Thoracic aorta (tissue), 2 donors: ENCODE results near the gene KHDRBS1. TPM values are rescaled to one million over a fixed set of nuclear protein-coding genes. Genes with fewer than 3 reads are reported as not detected.

ENCODE experiments used
- ATAC-seq: fragments of 150-250 bp; one replicate; pipeline ENCODE4 v1.8.0; 2017; ENCODE audit warnings: low read depth; ENCODE audit not compliant: insufficient number of reproducible peaks, low FRiP score
- DNase-seq: peaks from one replicate; pipeline ENCODE4 v3.0.0-alpha.2; 2020; ENCODE audit warnings: low spot score
- H3K27ac ChIP-seq, 2 donors: fragments of 200-600 bp; sonication (generic); 1 replicate in 1 of 2; 2 replicates in 1 of 2; pipeline ENCODE4 v1.5.1; 2016; ENCODE audit warnings: mild to moderate bottlenecking in 2 of 2, moderate library complexity in 2 of 2
- H3K27me3 ChIP-seq: fragments of 200-600 bp; sonication (generic); replicated peaks from 2 replicates; pipeline ENCODE4 v1.6.0; 2016; ENCODE audit warnings: mild to moderate bottlenecking; ENCODE audit not compliant: insufficient read depth
- H3K36me3 ChIP-seq: fragments of 200-600 bp; sonication (generic); one replicate; pipeline ENCODE4 v1.5.1; 2016
- H3K4me1 ChIP-seq, 2 donors: fragments of 200-600 bp; sonication (generic); 1 replicate in 1 of 2; 2 replicates in 1 of 2; pipeline versions ENCODE4 v1.5.1 to v1.6.0; 2016; ENCODE audit warnings: low read depth in 2 of 2, mild to moderate bottlenecking in 1 of 2; ENCODE audit not compliant: control insufficient read depth in 1 of 2
- H3K4me3 ChIP-seq: fragments of 200-600 bp; sonication (generic); 2 replicates; pipeline ENCODE4 v1.5.1; 2016; ENCODE audit warnings: mild to moderate bottlenecking
- H3K9me3 ChIP-seq: fragments of 200-600 bp; sonication (generic); 2 replicates; pipeline ENCODE4 v1.5.1; 2016
- total RNA-seq, 2 donors: library from RNA; depleted of rRNA; stranded (reverse); fragments of >200 nt; gene quantifications; one replicate each; pipeline versions ENCODE4 v1.1.0 to v1.2.3, GENCODE V29; 2016
- TF ChIP-seq, protein P1 (sequence below): fragments of 200-600 bp; sonication (generic); IDR thresholded peaks from one replicate; pipeline ENCODE4 v1.5.1; 2019; ENCODE audit warnings: antibody characterized with exemption

The KHDRBS1 gene
- total RNA-seq, 2 donors from 2014 or later, result 45.5 to 82.6 TPM

DNA sequence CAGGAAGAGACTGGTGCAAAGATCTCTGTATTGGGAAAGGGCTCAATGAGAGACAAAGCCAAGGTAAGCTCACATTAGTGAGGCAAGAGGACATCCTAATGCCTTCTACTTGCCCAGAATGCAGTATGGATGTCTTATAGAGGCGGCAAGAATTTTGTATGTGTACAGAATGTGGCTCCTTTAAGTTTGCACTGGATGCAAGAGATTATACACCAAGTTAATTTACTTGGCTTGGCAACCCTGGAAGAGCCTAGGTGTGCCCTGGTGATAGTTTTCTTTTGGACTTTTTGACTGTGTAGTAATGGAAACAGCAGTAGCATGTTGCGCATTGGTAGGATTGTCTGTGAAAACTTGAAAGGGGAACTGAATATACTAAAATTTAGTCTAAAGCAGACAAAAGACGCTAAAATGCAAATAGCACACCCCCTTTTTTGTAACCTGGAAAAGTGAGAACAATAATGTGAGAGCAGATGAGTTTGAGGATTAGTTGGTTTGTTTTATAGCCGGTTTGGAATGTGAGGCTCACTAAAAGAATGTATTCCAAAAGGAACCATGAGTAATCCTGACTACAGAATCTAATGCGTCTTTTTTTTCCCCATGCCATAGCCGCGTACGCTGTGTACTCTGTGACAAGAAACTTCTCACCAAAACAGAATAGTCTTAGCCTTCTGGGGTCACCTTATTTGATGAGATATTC is 18.1 kb downstream of the KHDRBS1 start:
- peaks cover 9 to 41% of the 10 kb centered on the region in 2 donors for H3K4me1 ChIP-seq
- H3K4me3 ChIP-seq, result peak overlapping the region; percentile 19
- peaks cover 23% of the 10 kb centered on the region for H3K36me3 ChIP-seq
- no peaks in the 10 kb centered on the region for H3K27me3 ChIP-seq
- no peak for DNase-seq
- no peak for ATAC-seq
- TF ChIP-seq, protein P1, sequence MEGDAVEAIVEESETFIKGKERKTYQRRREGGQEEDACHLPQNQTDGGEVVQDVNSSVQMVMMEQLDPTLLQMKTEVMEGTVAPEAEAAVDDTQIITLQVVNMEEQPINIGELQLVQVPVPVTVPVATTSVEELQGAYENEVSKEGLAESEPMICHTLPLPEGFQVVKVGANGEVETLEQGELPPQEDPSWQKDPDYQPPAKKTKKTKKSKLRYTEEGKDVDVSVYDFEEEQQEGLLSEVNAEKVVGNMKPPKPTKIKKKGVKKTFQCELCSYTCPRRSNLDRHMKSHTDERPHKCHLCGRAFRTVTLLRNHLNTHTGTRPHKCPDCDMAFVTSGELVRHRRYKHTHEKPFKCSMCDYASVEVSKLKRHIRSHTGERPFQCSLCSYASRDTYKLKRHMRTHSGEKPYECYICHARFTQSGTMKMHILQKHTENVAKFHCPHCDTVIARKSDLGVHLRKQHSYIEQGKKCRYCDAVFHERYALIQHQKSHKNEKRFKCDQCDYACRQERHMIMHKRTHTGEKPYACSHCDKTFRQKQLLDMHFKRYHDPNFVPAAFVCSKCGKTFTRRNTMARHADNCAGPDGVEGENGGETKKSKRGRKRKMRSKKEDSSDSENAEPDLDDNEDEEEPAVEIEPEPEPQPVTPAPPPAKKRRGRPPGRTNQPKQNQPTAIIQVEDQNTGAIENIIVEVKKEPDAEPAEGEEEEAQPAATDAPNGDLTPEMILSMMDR, result no peak
- H3K27ac ChIP-seq, result peak overlapping the region; percentile 13 to 47
- no peaks in the 10 kb centered on the region for H3K9me3 ChIP-seq

DNA sequence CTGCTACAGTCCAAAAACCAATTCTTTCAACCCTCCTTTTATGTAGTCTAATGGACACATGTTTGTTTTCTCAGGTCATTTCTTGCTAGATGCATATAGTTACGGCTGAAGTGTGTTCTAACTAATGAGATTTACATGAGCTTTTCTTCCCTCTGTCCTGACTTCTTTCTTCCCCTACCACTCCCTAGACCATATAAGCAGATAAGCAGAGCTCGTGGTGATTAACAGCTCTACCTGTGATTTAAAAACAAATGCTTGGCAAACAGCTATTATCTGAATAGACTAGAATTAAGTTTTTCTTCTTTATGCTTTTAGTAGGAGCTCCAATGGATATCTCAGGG is 18.6 kb downstream of the KHDRBS1 start:
- H3K4me3 ChIP-seq, result peak overlapping the region; percentile 19
- H3K27me3 ChIP-seq, result no peaks in the 10 kb centered on the region
- H3K9me3 ChIP-seq, result no peaks in the 10 kb centered on the region
- peak overlapping the region in 1 of 2 donors; percentile 47 for H3K27ac ChIP-seq
- peaks cover 9 to 37% of the 10 kb centered on the region in 2 donors for H3K4me1 ChIP-seq
- H3K36me3 ChIP-seq, result peaks cover 28% of the 10 kb centered on the region
- no peak for ATAC-seq
- DNase-seq, result no peak
- TF ChIP-seq, protein P1, result no peak

DNA sequence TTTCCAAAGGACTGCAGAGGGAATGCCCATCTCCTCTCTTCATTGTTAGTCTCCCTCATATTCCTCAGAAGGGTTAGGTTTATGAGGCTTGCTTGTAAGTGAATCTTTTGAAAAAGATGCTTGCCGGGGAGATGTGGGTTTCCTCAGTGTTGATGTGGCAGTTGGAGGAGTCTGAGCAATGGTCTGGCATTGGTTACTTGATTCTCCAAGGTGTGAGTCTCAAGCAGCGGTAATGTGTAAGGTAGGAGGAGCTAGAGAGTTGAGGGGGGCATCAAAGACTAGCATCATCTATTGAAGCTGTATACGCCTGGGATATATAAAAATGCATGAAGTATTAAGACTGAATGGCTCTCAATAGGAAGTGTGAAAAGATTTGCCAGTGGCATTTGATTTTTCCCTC is 21.5 kb downstream of the KHDRBS1 start:
- peaks cover 53% of the 10 kb centered on the region for H3K36me3 ChIP-seq
- no peaks in the 10 kb centered on the region for H3K9me3 ChIP-seq
- ATAC-seq (no peak), DNase-seq (no peak)
- H3K27ac ChIP-seq, result no peak overlapping the region
- peaks cover 9 to 30% of the 10 kb centered on the region in 2 donors for H3K4me1 ChIP-seq
- no peaks in the 10 kb centered on the region for H3K27me3 ChIP-seq
- H3K4me3 ChIP-seq, result no peak overlapping the region
- TF ChIP-seq, protein P1, result no peak

DNA sequence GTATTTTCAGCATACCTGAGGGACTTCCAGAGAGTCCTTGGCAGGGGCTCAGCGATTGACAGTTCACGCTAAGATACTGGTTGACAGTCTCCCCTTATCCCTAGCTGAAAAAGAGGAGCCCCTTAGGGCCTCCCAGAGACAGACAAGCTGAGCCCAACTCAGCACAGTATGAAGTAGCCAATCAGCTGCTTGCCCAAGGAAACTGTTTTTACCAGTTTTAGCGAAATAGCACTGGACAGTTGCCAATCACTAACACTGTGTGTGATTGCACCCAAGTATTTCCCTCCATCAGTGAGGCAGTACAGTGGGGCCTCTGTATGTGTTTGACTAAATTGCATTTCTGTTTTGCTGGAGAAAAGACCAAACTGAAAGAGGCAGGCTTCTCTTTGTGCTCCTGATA is 27.0 kb downstream of the KHDRBS1 start:
- no peak for DNase-seq
- no peak for ATAC-seq
- TF ChIP-seq, protein P1, result no peak
- H3K27me3 ChIP-seq, result no peaks in the 10 kb centered on the region
- no peaks in the 10 kb centered on the region for H3K4me1 ChIP-seq
- H3K27ac ChIP-seq, result no peak overlapping the region
- peaks cover 72% of the 10 kb centered on the region for H3K36me3 ChIP-seq
- no peak overlapping the region for H3K4me3 ChIP-seq
- no peaks in the 10 kb centered on the region for H3K9me3 ChIP-seq

DNA sequence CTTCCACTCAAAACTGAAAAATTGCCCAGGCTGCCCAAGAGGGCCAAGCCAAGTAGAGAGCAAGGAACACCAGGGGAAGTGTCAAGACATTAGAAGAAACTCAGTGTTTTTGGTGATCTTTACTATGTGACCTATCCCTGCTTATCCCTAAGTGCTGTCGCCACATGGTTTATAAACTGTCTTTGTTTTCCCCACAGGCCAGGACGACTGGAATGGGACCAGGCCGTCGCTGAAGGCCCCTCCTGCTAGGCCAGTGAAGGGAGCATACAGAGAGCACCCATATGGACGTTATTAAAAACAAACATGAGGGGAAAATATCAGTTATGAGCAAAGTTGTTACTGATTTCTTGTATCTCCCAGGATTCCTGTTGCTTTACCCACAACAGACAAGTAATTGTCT is 28.7 kb downstream of the KHDRBS1 start:
- Histone ChIP-seq H3K36me3 (peaks cover 72% of the 10 kb centered on the region), H3K9me3 (no peaks in the 10 kb centered on the region), H3K27ac (no peak overlapping the region), H3K4me3 (no peak overlapping the region), H3K4me1 (no peaks in the 10 kb centered on the region), H3K27me3 (no peaks in the 10 kb centered on the region)
- TF ChIP-seq, protein P1, result no peak
- ATAC-seq (no peak), DNase-seq (no peak)
